Transverse colon (tissue), 4 donors: Measurements from ENCODE around the gene RRAD.

Experiments used
- EP300 ChIP-seq: sonication (generic); formaldehyde crosslinking; IDR thresholded peaks from one replicate; pipeline ENCODE4 v1.6.1; 2017; ENCODE audit warnings: antibody characterized with exemption, low read depth
- POLR2A ChIP-seq: fragments of 450-650 bp; IDR thresholded peaks from one replicate; pipeline ENCODE4 v1.6.1; 2016; ENCODE audit warnings: antibody characterized with exemption, mild to moderate bottlenecking, moderate library complexity
- POLR2AphosphoS5 ChIP-seq, 3 donors: sonication (generic); formaldehyde crosslinking; IDR thresholded peaks; one replicate each; pipeline ENCODE4 v1.6.1; 2016; ENCODE audit warnings: antibody characterized with exemption in 3 of 3
- TF ChIP-seq, protein P1 (sequence below), 5 experiments: fragments of 200-600 bp in 3 of 5; fragments of 450-650 bp in 2 of 5; sonication (generic) in 3 of 5; IDR thresholded peaks; 1 replicate in 2 of 5; 2 replicates in 3 of 5; pipeline ENCODE4 v1.5.1; 2016 to 2017; ENCODE audit warnings: antibody characterized with exemption in 5 of 5, inconsistent platforms in 3 of 5, mild to moderate bottlenecking in 2 of 5, moderate library complexity in 1 of 5

DNA sequence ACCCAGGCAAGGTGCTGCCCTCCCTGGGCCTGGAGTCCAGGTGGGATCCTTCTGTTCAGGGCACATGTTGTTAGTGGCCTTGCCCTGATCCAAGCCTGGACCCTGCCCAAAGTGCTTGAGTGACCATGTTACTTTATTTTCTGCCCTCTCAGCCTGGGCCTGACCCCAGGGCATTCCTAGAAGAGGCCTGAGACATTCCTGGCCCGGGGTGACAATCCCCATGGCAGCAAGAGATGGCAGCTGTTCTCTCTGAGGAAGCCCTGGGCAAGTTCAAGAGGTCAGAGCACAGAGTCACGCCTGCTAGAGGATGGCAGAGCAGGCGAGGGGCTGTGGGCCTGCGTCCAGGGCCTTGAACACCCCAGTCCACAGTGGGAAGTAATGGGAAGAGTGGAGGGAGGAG, 11.6 kb downstream of the RRAD start:
- TF ChIP-seq, protein P1, sequence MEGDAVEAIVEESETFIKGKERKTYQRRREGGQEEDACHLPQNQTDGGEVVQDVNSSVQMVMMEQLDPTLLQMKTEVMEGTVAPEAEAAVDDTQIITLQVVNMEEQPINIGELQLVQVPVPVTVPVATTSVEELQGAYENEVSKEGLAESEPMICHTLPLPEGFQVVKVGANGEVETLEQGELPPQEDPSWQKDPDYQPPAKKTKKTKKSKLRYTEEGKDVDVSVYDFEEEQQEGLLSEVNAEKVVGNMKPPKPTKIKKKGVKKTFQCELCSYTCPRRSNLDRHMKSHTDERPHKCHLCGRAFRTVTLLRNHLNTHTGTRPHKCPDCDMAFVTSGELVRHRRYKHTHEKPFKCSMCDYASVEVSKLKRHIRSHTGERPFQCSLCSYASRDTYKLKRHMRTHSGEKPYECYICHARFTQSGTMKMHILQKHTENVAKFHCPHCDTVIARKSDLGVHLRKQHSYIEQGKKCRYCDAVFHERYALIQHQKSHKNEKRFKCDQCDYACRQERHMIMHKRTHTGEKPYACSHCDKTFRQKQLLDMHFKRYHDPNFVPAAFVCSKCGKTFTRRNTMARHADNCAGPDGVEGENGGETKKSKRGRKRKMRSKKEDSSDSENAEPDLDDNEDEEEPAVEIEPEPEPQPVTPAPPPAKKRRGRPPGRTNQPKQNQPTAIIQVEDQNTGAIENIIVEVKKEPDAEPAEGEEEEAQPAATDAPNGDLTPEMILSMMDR (IDR thresholded peaks at IDR 0.05), result no peak
- TF ChIP-seq POLR2A (no peak), POLR2AphosphoS5 (IDR thresholded peaks at IDR 0.05) (no peak), EP300 (no peak)
